GM06990 (cell line): ENCODE results near the gene KCTD2.

Experiments
- DNase-seq: peaks from one replicate; pipeline ENCODE4 v3.0.0-alpha.2; 2011; ENCODE audit not compliant: insufficient read length; ENCODE audit errors: extremely low read depth
- H3K27me3 ChIP-seq: replicated peaks from 2 replicates; pipeline ENCODE4 v1.6.0; 2011; ENCODE audit warnings: low read length; ENCODE audit not compliant: control insufficient read depth, insufficient read depth
- H3K36me3 ChIP-seq: 2 replicates; pipeline ENCODE4 v1.5.1; 2011; ENCODE audit warnings: low read length; ENCODE audit not compliant: control insufficient read depth, insufficient read depth
- H3K4me3 ChIP-seq: replicated peaks from 2 replicates; pipeline ENCODE4 v1.5.1; 2011; ENCODE audit warnings: low read depth, mild to moderate bottlenecking, control low read depth, low read length
- TF ChIP-seq, protein P1 (sequence below): IDR thresholded peaks from 2 replicates; pipeline ENCODE4 v1.5.1; 2011; ENCODE audit warnings: low read length, control low read depth, mild to moderate bottlenecking, inconsistent platforms; ENCODE audit not compliant: insufficient read depth, poor library complexity, severe bottlenecking

KCTD2 gene, protein sequence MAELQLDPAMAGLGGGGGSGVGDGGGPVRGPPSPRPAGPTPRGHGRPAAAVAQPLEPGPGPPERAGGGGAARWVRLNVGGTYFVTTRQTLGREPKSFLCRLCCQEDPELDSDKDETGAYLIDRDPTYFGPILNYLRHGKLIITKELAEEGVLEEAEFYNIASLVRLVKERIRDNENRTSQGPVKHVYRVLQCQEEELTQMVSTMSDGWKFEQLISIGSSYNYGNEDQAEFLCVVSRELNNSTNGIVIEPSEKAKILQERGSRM

GRCh38 chr17:75046407-75047289 is at the start of gene KCTD2, which contains the start of gene ATP5PD:
TSS of gene KCTD2 (plus strand) at chr17:75047225. CDS start at chr17:75047251, 26 bp downstream.
TSS of gene ATP5PD (minus strand) at chr17:75046969. CDS start at chr17:75042650, 4,319 bp downstream.
- peak; percentile 97 for DNase-seq
- H3K4me3 ChIP-seq = peak within 1 kb of the TSS; percentile 100

GRCh38 chr17:74998783-74999182 is 48.2 kb upstream of the KCTD2 start:
- H3K4me3 ChIP-seq = no peak overlapping the region
- no peak for DNase-seq
- no peaks in the 10 kb centered on the region; the same call in 1 of the 2 replicates for H3K27me3 ChIP-seq
- TF ChIP-seq, protein P1, sequence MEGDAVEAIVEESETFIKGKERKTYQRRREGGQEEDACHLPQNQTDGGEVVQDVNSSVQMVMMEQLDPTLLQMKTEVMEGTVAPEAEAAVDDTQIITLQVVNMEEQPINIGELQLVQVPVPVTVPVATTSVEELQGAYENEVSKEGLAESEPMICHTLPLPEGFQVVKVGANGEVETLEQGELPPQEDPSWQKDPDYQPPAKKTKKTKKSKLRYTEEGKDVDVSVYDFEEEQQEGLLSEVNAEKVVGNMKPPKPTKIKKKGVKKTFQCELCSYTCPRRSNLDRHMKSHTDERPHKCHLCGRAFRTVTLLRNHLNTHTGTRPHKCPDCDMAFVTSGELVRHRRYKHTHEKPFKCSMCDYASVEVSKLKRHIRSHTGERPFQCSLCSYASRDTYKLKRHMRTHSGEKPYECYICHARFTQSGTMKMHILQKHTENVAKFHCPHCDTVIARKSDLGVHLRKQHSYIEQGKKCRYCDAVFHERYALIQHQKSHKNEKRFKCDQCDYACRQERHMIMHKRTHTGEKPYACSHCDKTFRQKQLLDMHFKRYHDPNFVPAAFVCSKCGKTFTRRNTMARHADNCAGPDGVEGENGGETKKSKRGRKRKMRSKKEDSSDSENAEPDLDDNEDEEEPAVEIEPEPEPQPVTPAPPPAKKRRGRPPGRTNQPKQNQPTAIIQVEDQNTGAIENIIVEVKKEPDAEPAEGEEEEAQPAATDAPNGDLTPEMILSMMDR = no peak
- no peaks in the 10 kb centered on the region for H3K36me3 ChIP-seq

More at GRCh38 chr17:75046407-75047289, at the start of gene KCTD2, which contains the start of gene ATP5PD:
- Histone ChIP-seq H3K36me3 (peaks cover 2% of the 10 kb centered on the region), H3K27me3 (no peaks in the 10 kb centered on the region)
- TF ChIP-seq, protein P1 = no peak

DNA sequence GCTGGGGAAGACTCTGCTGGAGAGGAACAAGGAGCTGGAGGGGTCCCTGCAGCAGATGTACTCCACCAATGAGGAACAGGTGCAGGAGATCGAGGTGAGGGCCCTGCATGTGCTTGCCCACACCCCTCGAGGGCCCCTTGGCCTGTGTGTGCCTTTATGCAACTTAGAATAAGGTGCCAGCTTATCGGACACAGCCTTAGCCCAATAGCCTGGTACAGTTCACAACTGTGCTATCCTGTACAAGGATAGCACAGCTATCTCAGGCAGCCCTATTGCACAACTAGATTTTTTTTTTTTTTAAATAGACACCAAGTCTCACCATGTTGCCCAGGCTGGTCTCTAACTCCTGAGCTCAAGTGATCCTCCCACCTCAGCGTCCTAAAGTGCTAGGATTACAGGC is 47.5 kb upstream of the KCTD2 start:
- DNase-seq = no peak
- TF ChIP-seq, protein P1 = no peak
- Histone ChIP-seq H3K4me3 (no peak overlapping the region), H3K27me3 (no peaks in the 10 kb centered on the region; the same call in 1 of the 2 replicates), H3K36me3 (no peaks in the 10 kb centered on the region)

- TF ChIP-seq, protein P1 = no peak
- no peak overlapping the region for H3K4me3 ChIP-seq
- no peaks in the 10 kb centered on the region; the same call in 1 of the 2 replicates for H3K27me3 ChIP-seq
- no peak for DNase-seq
- H3K36me3 ChIP-seq = no peaks in the 10 kb centered on the region
These were observed 44.8 kb upstream of the KCTD2 start for GRCh38 chr17:75001915-75002843.
